Muscle layer of colon (tissue), 2 donors: ENCODE measurements around the gene ADPRHL1.
A peak's percentile ranks its signal among the peaks of the same experiment; 100 is the strongest.

ENCODE experiments used
- H3K27ac ChIP-seq: one replicate; pipeline ENCODE4 v1.7.0; 2013; ENCODE audit warnings: low read depth, mild to moderate bottlenecking, low read length, moderate library complexity
- H3K27me3 ChIP-seq, 2 donors: one replicate each; pipeline ENCODE4 v1.7.0; 2013; ENCODE audit warnings: low read length in 2 of 2, mild to moderate bottlenecking in 2 of 2; ENCODE audit not compliant: insufficient read depth in 2 of 2, control insufficient read depth in 1 of 2
- H3K36me3 ChIP-seq: one replicate; pipeline ENCODE4 v1.7.0; 2013; ENCODE audit warnings: mild to moderate bottlenecking, low read length; ENCODE audit not compliant: insufficient read depth
- H3K4me1 ChIP-seq: one replicate; pipeline ENCODE4 v1.7.0; 2013; ENCODE audit warnings: mild to moderate bottlenecking, low read length; ENCODE audit not compliant: insufficient read depth
- H3K4me3 ChIP-seq, 2 donors: one replicate each; pipeline ENCODE4 v1.7.0; 2013; ENCODE audit warnings: low read length in 2 of 2, low read depth in 1 of 2, mild to moderate bottlenecking in 1 of 2, moderate library complexity in 1 of 2
- H3K9ac ChIP-seq: one replicate; pipeline ENCODE4 v1.7.0; 2013; ENCODE audit warnings: low read length
- H3K9me3 ChIP-seq: one replicate; pipeline ENCODE4 v1.7.0; 2013; ENCODE audit warnings: mild to moderate bottlenecking, low read length
- donor health status: abdominal sarcoma.
- donor health status: Adenocarcinoma of cecum.

The ADPRHL1 gene

DNA sequence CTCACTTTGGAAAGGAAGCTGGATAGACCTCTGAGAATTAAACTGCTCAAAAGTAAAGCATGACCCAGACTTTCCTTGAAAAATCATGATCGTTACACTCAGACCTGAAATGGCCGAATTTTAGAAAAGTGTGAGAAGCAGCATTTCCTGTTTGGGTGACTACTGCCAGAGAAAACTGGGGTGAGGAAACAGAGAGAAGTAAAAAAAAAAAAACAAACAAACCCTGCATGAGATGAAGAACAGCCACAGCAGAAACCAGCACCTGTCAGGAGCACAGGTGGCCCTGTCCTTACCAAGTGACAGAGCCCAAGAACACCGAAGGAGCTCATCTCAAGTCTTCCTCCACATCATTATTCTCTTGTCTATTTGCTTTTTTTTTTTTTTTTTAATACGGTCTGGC, 12.0 kb upstream of the ADPRHL1 start:
- H3K36me3 ChIP-seq = peaks cover 17% of the 10 kb centered on the region
- H3K4me1 ChIP-seq = peaks cover 7% of the 10 kb centered on the region
- H3K27me3 ChIP-seq = no peaks in the 10 kb centered on the region
- no peak overlapping the region for H3K4me3 ChIP-seq
- H3K27ac ChIP-seq = no peak overlapping the region
- no peaks in the 10 kb centered on the region for H3K9me3 ChIP-seq
- no peak overlapping the region for H3K9ac ChIP-seq

- Histone ChIP-seq H3K4me1 (peaks cover 7% of the 10 kb centered on the region), H3K9ac (no peak overlapping the region), H3K9me3 (no peaks in the 10 kb centered on the region), H3K36me3 (peaks cover 18% of the 10 kb centered on the region), H3K27me3 (no peaks in the 10 kb centered on the region), H3K27ac (no peak overlapping the region), H3K4me3 (no peak overlapping the region)
These were observed 11.2 kb upstream of the ADPRHL1 start for GRCh38 chr13:113464476-113464875.

DNA sequence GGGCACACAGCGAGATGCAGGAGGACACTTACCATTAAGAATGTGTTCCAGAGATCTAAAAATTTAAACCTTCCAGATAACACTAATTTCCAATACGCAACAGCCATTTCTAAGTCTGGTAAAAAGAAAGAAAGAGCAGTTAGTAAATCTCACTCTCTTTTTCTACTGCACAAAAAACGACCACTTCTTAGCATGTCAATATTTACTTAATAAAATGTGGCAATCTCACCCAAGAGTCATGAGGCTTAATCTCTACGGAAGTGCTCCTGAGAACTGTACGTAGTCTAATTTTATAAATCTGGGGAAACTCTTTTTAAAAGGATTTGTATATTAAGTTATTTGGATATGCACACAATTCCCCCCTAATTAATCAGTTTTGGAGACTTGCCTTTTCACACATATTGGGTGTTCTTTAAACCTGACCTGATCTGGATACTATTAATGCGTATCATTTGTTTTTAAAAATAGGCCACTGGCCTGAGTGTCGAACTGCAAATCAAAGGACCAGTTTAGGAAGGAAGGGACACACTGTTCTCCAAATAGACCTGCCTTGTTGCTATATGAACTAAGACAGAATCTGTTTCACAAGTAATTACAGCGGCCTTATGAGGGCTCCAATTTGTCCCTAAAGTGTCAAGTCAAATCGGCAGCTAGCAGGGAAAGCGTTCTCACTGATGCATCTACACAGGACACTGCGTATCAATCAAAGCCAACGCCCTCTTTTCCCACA, 7.9 kb upstream of the ADPRHL1 start:
- Histone ChIP-seq H3K4me1 (peaks cover 14% of the 10 kb centered on the region), H3K4me3 (no peak overlapping the region), H3K36me3 (peaks cover 30% of the 10 kb centered on the region), H3K27me3 (no peaks in the 10 kb centered on the region), H3K9me3 (no peaks in the 10 kb centered on the region), H3K27ac (no peak overlapping the region), H3K9ac (no peak overlapping the region)

DNA sequence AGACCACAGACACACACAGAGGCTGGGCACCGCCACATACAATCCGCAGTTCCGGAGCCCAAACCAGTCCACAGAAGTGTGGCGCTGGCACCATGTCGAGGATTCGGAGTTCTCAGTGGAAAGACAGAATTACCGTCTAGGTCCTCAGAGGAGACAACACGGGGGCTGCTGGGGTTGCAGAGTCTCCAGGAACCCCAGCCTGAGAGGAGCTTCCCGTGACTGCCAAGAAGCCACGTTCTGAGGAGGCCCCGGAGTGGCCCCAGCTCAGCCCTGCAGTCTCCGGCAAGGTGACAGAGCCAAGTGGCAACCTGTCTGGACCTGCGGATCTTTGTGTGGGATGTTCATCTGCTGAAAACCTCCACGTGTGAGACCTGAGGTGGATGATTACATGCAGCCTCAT, 7.3 kb upstream of the ADPRHL1 start:
- no peak overlapping the region for H3K27ac ChIP-seq
- H3K9ac ChIP-seq = no peak overlapping the region

DNA sequence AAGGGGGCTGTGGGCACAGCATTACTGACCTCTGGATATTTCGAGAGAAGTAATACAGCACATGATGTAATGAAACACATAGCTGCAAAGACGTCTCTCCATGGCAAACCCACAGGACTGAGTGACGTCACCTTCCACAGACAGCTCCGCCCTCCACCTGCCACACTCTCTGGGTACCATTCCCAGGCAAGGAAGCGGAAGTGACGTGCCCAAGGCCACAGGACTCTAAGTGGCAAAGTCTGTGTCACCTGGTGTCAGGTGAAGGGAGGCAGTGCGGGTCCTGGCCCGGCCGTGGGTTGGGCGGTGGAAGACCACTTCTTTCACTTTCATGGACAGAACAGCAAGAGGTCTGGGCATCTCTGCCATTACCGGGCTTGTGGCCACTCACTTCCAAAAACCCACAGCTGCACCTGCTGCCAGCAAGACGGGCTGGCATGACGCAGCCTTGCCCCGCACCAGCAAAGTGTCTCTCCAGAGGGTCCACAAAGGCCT, 6.8 kb upstream of the ADPRHL1 start:
- Histone ChIP-seq H3K27me3 (no peaks in the 10 kb centered on the region), H3K4me3 (no peak overlapping the region), H3K9me3 (no peaks in the 10 kb centered on the region), H3K36me3 (peaks cover 38% of the 10 kb centered on the region), H3K9ac (no peak overlapping the region), H3K27ac (no peak overlapping the region), H3K4me1 (peaks cover 11% of the 10 kb centered on the region)

More for the DNA sequence above, 7.3 kb upstream of the ADPRHL1 start:
- Histone ChIP-seq H3K9me3 (no peaks in the 10 kb centered on the region), H3K4me3 (no peak overlapping the region), H3K4me1 (peaks cover 11% of the 10 kb centered on the region), H3K36me3 (peaks cover 33% of the 10 kb centered on the region), H3K27me3 (no peaks in the 10 kb centered on the region)

DNA sequence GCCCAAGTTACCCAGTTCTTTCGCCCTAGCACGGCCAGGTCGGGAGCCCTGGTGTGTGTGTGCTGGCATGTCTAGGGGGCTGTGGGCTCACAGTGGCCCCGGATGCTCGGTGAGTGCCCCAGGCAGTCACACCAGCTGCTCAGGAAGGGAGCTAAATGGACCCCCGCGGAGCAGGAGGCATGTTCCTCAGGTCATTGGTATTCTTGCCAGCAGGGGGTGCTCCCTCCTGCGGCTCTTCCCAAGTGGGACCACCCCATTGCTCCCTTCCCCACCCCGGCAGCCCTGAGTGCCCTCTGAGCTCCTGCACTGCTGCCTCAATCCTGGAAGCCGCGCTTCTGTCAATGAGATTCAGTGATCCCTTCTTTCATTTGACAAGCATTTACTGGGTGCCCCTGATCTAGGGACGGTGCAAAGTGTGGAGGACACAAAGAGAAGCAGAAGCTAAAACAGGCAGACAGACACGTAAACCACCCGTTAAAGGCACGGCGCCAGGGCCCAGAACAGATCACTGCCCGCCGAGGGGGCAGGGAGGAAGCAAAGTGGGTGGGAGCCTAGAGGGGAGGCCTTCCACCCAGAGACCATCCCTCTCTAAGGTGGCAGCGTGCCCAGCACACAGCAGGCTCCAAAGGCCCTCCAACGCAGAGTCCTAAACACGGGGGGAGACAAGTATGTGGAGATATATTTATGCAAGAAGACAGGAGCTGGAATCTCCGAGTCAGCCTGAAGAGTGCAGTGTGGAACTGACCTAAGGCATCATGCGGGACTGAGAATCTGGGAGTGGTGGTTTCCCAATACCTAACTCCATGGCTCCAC, 5.2 kb upstream of the ADPRHL1 start:
- peak overlapping the region in 1 of 2 donors; percentile 39 for H3K4me3 ChIP-seq
- H3K9me3 ChIP-seq = no peaks in the 10 kb centered on the region
- peaks cover 38% of the 10 kb centered on the region for H3K36me3 ChIP-seq
- peaks cover 22% of the 10 kb centered on the region for H3K4me1 ChIP-seq
- H3K9ac ChIP-seq = peak overlapping the region; percentile 14
- peak overlapping the region; percentile 53 for H3K27ac ChIP-seq
- no peaks in the 10 kb centered on the region for H3K27me3 ChIP-seq

DNA sequence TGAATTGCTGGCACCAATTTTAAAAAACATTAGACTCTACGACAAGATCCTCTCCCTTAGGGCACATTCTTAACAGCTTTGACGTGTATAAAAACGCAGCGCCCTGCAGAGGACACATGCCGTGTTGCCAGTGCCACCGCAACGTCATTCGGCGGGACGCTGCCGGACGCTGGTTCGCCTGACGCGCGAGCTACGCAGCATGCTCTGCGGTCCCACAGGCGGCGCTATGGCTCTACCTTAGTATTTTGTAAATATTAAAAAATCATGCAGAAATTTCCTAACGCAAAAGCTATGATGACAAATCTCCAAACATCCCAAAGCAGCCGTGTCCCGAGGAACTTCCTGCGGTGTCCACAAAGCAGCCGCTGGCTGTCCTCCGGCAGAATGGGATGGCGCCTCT, 4.2 kb upstream of the ADPRHL1 start:
- Histone ChIP-seq H3K27me3 (no peaks in the 10 kb centered on the region), H3K4me3 (no peak overlapping the region), H3K9ac (no peak overlapping the region), H3K36me3 (peaks cover 38% of the 10 kb centered on the region), H3K9me3 (no peaks in the 10 kb centered on the region), H3K4me1 (peaks cover 24% of the 10 kb centered on the region), H3K27ac (no peak overlapping the region)

GRCh38 chr13:113456116-113456702, 2.9 kb upstream of the ADPRHL1 start:
- Histone ChIP-seq H3K36me3 (peaks cover 38% of the 10 kb centered on the region), H3K9ac (no peak overlapping the region), H3K27me3 (no peaks in the 10 kb centered on the region), H3K9me3 (no peaks in the 10 kb centered on the region), H3K27ac (no peak overlapping the region), H3K4me1 (peaks cover 24% of the 10 kb centered on the region), H3K4me3 (no peak overlapping the region)

DNA sequence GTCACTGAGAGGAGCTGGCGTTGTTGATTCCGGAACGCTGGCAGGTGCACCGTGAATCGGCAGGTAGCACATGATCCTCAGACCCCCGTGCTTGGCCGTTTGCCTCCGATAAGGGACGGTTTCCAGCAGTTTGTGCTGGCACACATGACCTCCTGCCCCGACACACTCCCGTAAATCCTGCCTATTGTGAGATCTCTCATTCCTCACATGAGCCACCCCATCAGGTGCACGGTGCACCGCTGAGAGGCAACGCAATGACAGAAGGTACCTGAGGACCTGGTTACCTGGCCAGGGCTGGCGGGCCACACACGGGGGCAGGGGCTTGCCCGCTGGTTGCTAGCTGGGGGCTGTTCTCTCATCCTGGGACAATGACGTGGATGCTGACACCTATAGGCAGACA, 2.1 kb upstream of the ADPRHL1 start:
- H3K4me1 ChIP-seq = peaks cover 24% of the 10 kb centered on the region

GRCh38 chr13:113454936-113455335, 1.6 kb upstream of the ADPRHL1 start:
- Histone ChIP-seq H3K27me3 (no peaks in the 10 kb centered on the region), H3K27ac (no peak overlapping the region), H3K4me3 (no peak overlapping the region), H3K36me3 (peaks cover 27% of the 10 kb centered on the region), H3K9ac (no peak overlapping the region), H3K9me3 (no peaks in the 10 kb centered on the region), H3K4me1 (peaks cover 24% of the 10 kb centered on the region)

More for the DNA sequence above, 2.1 kb upstream of the ADPRHL1 start:
- Histone ChIP-seq H3K9me3 (no peaks in the 10 kb centered on the region), H3K36me3 (peaks cover 32% of the 10 kb centered on the region), H3K9ac (no peak overlapping the region), H3K27me3 (no peaks in the 10 kb centered on the region), H3K4me3 (no peak overlapping the region), H3K27ac (no peak overlapping the region)

- no peak overlapping the region for H3K9ac ChIP-seq
- no peak overlapping the region for H3K27ac ChIP-seq
- no peak overlapping the region for H3K4me3 ChIP-seq
These were observed 822 bp downstream of the ADPRHL1 start for GRCh38 chr13:113452466-113452865.

More at GRCh38 chr13:113452466-113452865, 822 bp downstream of the ADPRHL1 start:
- Histone ChIP-seq H3K4me1 (peaks cover 12% of the 10 kb centered on the region), H3K9me3 (no peaks in the 10 kb centered on the region), H3K36me3 (peaks cover 16% of the 10 kb centered on the region), H3K27me3 (no peaks in the 10 kb centered on the region)
